HG02759 (cell line): ENCODE data around the gene UGT1A1.

Source experiments
- ATAC-seq: cut with Tn5 transposase; IDR thresholded peaks from one replicate; pipeline ENCODE4 v1.9.1; 2021; ENCODE audit warnings: mild to moderate bottlenecking, moderate library complexity; ENCODE audit not compliant: unreplicated experiment

UGT1A1 gene

DNA sequence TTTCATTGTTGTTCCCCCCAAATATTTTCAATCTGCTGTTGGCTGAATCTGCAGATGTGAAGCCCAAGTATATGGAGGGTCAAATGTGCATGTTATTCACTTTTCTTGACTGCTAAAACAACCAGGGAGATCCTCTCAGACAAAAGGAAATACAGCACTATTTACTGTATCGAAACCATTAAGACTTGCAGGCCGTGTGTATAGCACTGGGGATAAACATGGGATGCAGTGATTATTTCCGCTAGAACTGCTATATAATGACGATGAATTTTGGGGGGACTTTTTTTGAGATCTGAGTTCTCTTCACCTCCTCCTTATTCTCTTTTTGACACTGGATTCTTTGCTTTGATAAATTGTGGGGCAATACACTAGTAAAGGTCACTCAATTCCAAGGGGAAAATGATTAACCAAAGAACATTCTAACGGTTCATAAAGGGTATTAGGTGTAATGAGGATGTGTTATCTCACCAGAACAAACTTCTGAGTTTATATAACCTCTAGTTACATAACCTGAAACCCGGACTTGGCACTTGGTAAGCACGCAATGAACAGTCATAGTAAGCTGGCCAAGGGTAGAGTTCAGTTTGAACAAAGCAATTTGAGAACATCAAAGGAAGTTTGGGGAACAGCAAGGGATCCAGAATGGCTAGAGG is 3.5 kb upstream of the UGT1A1 start:
- no peak for ATAC-seq

DNA sequence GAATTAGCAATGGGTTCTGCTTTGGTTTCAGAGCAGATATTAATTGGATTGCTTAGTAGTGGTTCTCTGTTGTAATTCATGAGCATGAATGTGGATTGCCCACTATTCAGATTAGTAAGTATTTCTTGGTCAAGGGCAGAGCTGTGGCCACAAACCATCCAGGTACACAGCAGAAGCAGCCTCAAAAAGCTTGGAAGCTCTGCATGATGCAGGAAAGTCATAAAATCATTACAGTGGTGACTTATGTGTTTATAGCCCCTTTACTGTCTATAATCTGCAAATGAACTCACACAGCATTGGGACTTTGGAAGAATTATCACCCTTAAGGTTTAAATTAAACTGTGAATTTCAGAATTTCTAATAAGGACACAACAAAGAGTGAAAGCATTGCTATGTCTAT is 1.9 kb upstream of the UGT1A1 start:
- no peak for ATAC-seq

DNA sequence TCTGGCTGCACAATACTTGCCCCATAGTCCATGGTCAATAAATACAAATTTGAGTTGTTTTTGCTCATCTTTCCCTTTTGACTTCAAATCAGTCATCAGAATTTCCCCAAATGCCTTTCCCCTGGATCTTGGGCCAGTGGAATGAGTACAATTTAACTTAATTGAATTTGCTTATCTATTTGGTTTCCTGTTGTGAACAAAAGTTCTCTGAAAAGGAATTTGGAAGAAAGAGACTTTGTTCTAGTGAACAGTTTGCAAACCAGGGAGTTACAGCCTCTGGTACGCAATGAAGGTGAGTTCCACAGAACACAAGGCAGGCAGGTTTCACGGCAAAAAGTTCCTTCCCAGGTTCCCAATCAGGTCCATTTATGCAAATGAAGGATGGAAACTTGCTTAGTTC is 1.2 kb upstream of the UGT1A1 start:
- no peak for ATAC-seq

DNA sequence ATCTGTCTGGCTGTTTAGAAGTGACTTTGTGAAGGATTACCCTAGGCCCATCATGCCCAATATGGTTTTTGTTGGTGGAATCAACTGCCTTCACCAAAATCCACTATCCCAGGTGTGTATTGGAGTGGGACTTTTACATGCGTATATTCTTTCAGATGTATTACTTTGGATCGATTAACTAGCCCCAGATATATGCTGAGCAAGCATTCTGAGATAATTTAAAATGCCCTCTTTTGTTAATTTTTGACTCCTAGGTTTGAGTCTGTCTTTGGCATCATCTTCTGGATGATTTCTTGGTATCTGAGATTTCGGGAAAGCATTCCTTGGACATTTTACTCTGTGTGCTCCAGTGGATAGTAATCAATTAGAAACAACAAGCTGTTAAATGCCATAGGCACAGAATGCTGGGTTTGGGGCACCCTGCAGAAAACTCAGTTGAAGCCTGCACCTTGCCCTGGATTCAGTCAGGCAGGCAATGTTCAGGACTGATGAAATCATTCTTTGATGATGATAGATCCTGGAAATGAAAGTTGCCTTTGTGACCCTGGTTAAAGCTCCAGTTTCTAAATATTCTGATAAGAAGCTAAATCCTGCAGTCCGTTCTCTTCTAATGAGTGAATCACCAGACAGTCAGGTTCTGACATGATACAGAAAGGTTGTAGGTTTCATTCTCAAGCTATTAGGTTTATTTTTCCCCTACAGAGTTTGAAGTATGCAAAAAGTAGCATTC is 1.1 kb downstream of the UGT1A1 start:
- no peak for ATAC-seq

DNA sequence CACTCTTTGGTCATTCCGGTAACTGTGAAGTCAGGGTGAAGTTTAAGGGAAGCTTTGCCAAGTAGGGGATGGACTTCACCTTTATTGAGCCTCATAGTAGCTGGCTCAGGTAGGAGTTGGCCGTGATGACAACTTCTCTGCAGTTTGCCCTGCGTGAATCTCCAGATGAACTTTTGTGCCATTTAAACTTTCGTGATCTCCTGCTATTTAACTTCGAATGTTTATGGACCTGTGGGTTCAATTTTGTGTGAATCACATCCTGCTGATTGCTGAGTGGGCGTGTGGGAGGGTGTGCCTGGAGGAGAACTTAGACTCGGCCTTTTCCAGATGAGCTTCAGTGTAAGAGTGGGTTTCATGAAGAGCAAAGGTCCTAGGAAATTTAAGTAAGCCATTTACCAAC is 4.2 kb downstream of the UGT1A1 start:
- no peak for ATAC-seq

- no peak for ATAC-seq
Measured at GRCh38 chr2:233764761-233765160, 4.7 kb downstream of the UGT1A1 start.

- ATAC-seq: no peak
Measured at GRCh38 chr2:233766416-233766815, 6.3 kb downstream of the UGT1A1 start.

DNA sequence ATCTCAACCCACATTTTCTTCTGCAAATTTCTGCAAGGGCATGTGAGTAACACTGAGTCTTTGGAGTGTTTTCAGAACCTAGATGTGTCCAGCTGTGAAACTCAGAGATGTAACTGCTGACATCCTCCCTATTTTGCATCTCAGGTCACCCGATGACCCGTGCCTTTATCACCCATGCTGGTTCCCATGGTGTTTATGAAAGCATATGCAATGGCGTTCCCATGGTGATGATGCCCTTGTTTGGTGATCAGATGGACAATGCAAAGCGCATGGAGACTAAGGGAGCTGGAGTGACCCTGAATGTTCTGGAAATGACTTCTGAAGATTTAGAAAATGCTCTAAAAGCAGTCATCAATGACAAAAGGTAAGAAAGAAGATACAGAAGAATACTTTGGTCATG is 8.0 kb downstream of the UGT1A1 start:
- no peak for ATAC-seq

DNA sequence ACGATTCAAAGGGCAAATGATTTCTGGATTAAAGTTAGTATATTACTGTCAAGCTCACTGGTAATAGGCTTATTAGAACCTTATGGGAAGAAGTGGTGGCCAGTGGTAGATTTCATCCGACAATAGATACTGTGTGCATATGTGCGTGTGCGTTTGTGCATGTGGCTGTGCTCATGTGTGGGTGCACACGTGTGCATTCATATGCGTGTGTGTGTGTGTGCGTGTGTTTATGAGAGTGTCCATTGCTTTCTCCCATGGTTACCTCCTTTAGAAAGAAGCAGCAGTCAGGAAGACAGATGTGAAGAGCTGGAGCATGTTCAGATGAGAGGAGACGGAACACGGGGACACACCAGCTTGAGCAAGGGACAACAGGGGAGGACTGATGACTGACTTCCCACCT is 9.2 kb downstream of the UGT1A1 start:
- no peak for ATAC-seq

- no peak for ATAC-seq
Measured at GRCh38 chr2:233772153-233772552, 12.1 kb downstream of the UGT1A1 start.

DNA sequence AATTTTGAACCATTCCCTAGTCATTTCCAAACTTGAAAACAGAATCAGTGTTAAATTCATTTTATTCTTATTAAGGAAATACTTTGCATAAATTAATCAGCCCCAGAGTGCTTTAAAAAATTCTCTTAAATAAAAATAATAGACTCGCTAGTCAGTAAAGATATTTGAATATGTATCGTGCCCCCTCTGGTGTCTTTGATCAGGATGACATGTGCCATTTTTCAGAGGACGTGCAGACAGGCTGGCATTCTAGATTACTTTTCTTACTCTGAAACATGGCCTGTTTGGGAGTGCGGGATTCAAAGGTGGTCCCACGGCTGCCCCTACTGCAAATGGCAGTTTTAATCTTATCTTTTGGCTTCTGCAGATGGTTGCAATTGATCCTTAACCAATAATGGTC is 12.5 kb downstream of the UGT1A1 start:
- ATAC-seq: no peak

- no peak for ATAC-seq
Measured at GRCh38 chr2:233773854-233774253, 13.8 kb downstream of the UGT1A1 start.

DNA sequence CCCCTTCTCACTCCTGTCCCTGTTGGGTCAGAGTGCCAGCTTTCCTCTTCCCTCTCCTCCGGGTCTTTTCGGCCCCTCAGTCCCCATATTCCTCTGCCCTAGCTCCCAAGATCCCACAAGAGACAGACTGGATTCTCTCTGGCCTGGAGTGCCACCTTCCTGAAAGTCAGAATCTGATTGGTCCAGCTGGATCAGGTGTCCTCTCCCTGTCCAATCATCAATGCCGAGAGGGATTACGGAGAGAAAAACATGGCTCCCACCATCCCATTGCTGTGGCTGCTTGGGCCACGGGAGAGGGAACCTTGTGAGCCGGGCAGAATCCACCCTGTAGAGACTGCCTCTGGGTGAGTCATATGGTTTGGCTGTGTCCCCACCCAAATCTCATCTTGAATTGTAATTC is 15.3 kb downstream of the UGT1A1 start:
- ATAC-seq: no peak

GRCh38 chr2:233778030-233778429 is 18.0 kb downstream of the UGT1A1 start, which contains the start of gene MROH2A:
TSS of gene MROH2A (plus strand) at chr2:233778330. CDS start at chr2:233779359, 1,029 bp downstream.
- no peak for ATAC-seq

DNA sequence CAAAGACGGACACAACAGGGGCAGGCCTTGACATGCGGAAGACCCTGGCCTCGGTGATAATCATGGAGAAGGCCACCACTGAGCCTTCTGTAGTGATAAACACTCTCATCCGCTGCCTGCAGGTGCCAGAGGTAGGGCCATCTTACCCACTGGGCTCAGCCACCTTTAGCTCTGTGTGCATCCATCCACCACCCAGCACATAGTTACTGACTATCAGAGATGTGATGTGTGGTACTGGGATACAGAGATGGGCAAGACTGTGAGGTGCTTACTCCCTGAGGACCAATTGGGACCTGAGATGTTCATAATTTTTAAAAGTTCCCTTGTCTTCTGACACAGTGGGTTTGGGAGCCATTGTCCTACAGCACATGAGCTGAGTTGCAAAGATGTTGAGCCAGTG is 19.7 kb downstream of the UGT1A1 start:
- ATAC-seq: no peak

- no peak for ATAC-seq
Measured at GRCh38 chr2:233780771-233781170, 20.7 kb downstream of the UGT1A1 start.

- ATAC-seq: no peak
Measured at GRCh38 chr2:233789554-233789953, 29.5 kb downstream of the UGT1A1 start.

DNA sequence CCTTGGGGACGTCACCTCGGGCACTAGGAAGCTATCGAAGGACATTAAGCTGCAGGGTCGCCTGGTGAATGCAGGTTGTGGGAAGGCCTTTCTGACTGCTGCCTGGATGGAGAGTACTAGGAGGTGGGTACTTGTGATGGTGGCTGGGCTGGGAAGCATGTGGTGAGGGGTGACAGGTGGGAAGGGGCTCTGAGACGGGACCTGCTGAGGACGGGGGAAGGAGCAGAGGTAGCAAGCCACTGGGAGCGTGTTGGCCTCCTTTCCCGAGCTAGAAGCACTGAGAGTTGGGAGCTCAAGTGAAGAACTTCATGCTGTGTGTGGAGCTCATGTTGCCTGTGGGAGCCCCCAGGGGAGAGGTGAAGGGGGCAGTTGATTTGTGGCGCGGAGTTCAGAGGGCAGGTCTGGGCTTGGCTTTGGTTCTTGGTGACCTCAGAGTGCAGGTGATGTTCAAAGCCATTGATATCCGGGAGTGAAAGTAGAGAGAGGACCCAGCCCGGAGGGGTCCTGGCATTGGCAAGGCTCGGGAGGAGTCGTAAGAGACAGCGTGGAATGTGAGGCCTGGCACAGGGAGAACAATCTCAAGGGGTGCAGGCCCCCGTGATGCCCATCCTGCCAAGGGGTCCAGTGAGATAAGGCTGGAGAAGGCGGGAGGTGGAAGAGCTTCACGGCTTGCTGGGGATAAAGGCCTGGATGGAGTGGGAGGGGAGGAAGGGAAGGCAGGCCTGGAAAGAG is 31.2 kb downstream of the UGT1A1 start:
- no peak for ATAC-seq

GRCh38 chr2:233791883-233792329 is 31.8 kb downstream of the UGT1A1 start:
- ATAC-seq: no peak

DNA sequence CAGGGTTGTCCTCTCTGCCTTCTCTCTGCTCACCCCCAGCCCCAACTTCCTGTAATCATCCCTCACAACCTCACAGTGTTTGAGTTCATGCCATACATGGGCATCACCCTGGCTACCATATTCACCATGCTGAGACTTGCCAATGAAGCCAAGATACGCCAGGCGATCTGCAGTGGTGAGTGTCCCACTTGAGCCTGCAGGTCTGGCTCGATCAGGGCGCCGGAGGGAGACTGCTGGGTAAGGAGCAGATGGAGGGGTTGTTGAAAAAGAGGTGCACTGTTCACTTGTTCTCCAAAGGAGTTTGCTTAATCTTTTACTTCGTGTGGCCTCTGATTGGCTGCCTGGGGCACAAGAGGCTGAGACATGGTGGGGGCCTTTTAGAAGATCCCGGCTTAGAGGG is 32.6 kb downstream of the UGT1A1 start:
- ATAC-seq: no peak

GRCh38 chr2:233793465-233794127 is 33.5 kb downstream of the UGT1A1 start:
- no peak for ATAC-seq
